DMS53 treated with DMSO at 0.1 percent for 48 hours (cell line): ENCODE measurements around the gene GOLGA6L10.
"Not testable (repeated sequence)": the region's sequence is repeated elsewhere in the genome, so short reads cannot be mapped to it uniquely, and the experiment has no call there.

ENCODE experiments used
- DNase-seq: peaks from one replicate; lab custom pipeline; 2025; ENCODE audit not compliant: unreplicated experiment; lab: John Stamatoyannopoulos, UW

The GOLGA6L10 gene

DNA sequence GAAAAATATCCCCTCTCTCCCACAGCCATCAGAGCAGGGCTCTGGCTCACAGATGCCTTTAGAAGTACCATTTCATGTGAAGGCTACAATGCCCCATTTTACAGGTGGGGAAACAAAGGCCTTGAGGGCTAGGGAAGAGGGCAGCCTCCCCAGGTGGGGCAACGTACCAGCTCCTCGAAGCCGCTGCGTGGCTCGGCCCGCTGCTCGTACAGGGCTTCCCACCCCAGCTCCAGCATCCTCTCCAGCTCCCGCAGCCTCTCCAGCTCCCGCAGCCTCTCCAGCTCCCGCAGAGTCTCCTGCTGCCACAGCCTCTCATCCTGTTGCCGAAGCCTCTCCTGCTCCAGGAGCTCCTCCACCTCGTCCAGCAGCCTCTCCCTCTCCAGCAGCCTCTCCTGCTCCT is 4.9 kb downstream of the GOLGA6L10 start:
- not testable (repeated sequence) for DNase-seq

DNA sequence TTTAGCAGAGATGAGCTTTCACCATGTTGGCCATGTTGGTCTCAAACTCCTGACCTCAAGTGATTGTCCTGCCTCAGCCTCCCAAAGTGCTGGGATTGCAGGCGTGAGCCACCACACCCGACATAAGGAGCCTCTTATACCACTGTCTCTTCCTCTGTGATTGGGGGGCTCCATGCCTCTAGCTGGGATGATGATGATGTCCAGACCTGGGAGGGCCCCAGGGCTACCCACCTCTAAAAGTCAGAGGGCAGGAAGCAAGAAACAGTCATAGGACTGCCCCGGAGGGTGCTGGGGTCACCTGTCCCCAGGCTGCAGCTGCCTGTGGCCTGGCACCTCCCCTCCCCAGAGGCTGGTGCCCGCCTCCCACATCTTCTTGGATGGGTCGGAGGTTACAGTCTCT is 5.4 kb downstream of the GOLGA6L10 start:
- DNase-seq = not testable (repeated sequence)

DNA sequence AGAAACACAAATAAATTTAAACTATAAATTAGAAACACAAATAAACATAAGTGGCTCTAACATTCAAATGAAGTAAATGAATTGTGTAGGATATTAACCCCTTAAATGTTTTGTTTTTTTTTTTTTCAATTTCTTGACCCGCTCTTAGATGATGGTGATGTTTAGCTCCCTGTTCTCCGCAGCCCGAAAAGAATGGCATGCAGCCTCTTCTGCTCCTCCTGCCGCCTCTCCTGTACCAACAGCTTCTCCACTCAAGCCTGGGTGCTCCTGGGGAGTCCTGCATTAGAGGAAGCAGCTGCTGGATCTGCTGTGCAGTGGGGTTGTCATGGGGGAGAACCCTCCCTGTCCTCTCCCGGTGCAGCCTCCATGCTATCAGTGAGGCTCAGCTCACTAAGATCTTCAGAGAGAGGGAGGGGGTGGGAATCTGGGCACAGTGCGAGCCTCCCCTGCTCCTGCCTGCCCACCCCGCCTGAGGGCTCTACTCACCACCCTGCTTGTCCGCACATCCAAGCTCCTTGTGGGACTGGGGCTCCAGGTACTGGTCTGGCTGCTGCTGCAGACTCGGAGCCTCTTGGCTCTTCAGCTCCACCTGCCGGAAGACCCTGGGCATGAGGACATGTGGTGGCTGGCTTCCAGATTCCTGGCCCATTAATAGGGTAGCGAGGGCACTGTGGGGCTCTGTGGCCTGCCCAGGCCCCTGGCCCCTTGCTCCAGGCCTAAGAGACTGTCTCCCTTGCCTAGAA is 6.5 kb downstream of the GOLGA6L10 start:
- DNase-seq = not testable (repeated sequence)

DNA sequence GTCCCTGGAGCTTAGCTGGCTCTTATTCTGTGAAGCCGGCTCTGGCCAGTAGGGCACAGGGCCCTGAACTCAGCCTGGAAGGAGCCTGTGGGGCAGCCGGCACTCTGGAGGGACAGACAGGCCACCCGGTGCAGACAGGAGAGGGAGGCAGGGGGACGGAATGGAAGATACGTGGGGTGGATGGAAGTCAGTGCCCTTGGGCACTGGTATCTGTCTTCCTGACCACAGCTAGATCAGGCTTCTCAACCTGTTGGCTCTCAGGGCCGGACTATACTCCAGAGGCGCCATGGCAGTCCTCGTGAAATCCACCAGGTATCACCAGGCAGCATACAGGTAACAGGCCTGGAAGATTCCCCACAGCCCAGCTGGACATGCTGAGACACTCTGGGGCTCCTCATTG is 10.7 kb downstream of the GOLGA6L10 start:
- not testable (repeated sequence) for DNase-seq

DNA sequence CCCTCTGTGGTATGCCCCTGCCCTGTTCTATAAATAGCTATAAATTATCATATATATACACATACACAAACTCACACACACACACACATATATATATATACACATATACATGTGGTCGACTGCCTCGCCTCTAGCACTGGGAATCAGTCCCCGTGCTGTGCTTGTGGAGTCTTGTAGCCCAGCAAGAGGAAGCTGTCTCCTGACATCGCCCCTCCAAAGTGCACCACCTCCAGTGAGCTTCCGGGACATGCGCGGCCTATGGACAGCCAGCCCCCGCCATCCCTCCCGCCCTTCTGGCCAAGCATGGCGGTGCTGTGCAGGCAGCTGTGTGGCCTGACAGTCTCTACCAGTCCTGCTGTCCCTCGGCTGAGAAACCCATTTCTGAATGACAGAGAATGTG is 11.2 kb downstream of the GOLGA6L10 start:
- not testable (repeated sequence) for DNase-seq

DNA sequence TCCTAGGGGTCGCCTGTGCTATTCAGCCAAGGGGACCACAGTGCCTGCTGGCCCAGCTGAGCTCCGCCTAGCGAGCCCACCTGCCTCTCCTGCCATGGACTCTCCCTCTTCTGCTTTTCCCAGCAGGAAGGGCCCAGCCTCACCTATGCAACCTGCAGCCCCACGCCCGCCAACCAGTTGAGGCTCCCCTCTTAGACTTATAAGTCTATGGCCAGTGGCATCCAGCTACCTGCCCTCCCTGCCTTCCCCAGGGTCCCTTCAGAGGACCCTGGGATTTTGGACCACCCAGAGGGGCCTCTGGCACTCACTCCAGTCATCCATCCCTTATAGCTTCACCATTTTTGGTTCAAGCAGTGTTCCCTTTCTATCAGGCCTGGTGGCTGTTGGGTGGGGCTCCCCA is 12.2 kb downstream of the GOLGA6L10 start:
- DNase-seq = not testable (repeated sequence)

DNA sequence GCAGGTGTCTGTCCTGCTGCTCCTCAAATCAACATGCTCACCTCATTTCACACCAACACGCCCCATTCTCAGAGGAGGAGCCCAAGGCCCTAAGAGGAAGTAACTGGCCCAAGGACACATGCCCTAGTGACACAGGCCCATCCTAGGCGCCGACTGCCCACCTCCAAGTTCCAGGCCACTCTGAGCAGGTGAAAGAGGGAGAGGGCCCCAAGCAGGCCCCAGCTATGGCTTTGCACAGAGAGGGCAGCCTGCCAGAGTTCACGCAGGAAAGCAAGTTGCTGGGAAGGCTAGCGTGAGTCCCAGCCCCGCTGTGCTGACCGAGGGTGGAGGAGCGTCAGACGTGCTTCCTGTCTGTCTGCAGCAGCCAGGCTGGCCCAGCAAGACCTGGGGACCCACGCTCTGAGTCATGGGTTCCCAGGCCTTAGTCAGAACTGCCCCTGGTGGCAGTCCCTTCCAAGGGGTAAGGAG is 13.1 kb downstream of the GOLGA6L10 start:
- DNase-seq = not testable (repeated sequence)

DNA sequence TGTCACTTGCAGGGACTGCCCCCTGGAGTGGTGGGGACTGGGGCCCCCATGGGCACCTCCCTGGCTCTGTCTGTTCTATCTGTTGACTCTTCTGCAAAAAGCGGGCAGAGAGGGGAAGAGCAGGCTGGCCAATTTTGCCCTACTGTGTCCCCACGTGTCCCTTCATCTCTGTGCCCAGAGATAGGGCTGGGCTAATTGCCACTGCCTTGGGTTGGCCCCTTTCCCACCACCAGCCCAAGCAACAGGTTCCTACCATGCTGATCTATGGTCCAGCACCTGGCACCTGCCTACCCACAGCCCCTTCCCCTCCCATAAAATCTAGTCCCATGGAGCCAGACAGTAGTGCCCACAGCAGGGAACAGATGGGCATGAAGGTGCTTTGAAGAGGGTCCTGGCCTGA is 14.3 kb downstream of the GOLGA6L10 start:
- not testable (repeated sequence) for DNase-seq

DNA sequence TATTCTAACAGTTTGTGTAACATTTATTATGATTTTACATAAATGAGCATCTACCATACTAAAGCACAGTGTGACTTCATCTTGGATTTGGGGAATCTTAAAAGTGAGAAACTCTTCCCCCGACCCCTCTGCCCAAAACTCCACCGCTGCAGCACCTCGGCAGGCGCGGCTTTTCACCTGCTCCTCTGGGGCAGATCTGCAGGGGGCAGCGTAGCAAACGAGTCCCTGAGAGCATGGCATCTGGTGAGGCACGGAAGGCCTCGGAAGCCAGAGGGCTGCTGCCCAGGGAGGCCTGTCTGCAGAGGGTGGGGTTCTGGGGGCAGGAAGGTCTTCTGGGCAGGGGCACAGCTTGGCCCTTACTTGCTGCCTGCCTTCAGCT is 14.7 kb downstream of the GOLGA6L10 start:
- not testable (repeated sequence) for DNase-seq

DNA sequence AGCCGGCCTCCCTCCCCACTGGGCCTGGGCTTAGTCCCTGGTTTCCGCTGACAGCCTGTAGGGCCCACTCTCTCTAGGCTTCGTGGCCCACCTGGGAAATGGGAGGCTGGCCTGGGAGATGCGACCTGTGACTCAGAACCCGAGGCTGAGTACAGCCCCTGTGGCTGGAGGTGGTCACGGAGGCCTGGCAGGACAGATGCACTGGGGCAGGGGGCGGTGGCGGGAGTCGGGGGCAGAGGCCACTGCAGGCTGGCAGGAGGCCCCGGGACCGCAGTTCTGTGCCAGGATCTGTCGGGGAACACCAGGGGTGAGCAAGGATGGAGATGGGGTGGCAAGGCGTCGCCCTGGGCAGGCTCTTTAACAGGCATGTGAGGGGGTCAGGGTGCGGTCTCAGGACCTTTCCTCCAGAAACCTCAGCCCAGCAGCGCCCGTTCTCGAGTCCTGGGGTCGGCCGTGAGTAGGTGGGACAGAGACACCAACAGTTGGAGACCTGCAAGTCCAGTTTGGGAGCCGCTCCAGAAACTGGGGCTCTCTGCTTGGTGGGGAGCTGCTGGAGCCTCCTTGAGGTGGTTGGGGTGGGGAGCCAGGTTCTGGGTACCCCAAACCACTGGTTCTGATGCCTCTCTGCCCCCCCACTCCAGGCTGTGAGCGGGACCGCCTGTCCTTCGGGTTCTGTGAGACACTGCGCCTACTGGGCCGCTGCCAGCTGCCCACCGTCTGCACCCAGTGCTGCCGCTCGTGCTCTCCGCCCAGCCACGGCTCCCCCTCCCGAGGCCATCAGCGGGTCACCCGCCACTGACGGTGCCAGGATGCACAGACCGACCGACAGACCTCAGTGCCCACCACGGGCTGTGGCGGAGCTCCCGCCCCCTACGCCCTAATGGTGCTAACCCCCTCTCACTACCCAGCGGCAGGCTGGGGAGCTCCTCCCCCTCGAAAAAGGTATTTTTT is 15.4 kb downstream of the GOLGA6L10 start:
- not testable (repeated sequence) for DNase-seq

DNA sequence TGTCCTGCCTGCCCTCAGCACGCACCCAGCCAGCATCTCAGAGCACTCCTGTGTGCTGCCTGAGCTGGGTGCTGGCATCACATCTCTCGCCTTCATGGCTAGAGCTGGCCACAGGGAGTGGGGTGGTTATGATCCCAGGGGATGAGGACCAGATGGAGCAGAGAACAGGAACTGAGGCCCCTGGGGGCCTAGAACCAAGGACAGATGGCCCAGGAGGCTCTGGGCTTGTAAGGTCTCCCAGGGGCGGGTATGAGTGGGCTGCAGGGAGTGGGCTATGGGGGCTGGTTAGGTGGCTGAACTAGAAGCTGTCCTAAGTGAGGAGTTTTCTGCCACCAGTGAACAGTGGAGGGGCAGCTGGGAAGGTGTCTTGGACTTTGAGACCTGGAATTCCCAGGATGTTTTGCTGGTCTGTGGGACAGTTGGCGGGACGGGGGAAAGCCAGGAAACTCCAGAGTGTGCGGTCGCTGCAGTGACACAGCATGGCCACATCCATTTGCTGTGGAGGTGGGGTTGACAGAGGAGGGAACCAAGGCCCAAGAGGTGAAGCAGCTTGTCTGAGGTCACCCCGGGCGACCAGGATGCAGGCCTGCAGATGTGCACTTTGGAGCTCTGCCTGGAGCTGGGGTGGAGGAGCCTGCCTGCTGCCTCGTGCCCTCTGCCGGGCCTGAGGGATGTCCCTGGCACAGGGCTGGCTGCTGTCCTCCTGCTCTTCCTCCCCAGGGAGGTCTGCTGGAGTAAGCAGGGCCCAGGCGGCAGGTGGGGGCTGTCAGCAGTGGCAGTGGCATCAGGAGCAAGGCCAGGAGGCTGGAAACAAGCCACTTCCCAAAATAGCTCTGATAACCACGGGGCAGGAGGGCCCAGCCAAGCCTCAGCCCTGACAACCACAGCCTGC is 16.3 kb downstream of the GOLGA6L10 start:
- not testable (repeated sequence) for DNase-seq

DNA sequence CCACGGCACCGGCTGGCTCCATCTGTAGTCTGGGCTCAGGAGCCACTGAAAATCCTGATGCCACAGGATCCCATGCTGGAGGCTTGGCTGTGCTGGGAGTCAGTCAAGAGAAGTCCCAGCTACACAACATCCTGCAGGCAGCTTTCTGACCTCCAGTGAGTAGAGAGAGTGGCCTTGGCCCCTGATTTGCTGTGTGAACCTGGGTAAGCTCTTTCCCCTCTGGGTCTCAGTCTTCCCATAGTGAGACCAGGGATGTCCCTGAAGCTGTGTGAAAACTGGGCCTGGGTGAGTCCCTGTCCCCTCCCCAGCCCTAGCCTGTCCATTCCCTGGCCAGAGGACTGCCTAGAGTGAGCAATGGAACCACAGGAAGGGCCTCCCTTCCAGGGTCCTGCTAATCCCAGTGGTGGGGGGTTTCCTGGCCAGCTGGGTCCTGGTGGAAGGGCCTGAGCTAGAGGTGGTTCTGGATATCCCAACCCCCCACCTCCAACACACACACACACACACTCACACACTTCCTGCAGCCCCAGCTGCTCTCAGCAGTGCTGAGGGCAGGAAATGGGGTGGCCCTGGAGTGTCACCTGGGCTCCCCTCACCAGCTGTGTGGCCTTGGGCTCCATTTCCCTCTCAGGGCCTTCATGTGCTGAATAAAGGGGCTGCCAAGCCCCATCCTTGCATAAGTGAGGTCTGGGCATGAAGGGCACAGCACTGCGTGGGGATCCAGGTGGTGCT is 17.5 kb downstream of the GOLGA6L10 start:
- DNase-seq = not testable (repeated sequence)

DNA sequence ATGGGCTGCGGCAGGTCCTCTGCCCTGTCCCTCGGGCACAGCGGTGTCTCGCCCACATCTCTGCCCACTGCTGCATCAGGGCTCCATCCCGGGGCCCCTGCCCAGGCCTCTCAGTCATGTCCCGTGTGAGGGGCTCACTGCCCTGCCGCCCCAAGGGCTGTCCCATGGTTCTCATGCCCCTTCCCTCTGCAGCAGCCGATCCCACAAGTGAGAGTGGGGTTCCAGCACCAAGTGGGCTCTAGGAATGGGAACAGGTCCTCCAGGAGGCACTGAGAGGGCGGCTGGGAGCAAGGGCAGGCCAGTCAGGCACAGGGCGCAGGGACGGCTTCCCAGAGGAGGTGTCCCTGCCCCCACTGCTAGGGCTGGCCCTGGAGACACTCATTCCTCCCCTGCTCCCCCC is 18.4 kb downstream of the GOLGA6L10 start:
- DNase-seq = not testable (repeated sequence)

DNA sequence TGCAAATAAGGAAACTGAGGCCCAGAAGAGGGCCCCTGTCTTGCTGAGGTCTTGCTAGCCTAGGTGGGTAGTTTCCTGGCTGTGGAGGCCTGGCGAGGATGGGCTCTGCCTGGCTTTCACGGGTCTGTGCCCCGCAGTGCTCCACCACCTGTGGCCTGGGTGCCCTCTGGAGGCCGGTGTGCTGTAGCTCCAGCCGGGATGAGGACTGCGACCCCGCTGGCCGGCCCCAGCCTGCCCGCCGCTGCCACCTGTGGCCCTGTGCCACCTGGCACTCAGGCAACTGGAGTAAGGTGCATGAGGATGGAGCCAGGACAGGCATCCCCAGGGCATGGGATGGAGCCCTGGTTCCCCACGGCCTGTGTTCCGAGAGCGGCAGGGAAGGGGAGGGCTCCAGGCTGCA is 20.2 kb downstream of the GOLGA6L10 start:
- not testable (repeated sequence) for DNase-seq

DNA sequence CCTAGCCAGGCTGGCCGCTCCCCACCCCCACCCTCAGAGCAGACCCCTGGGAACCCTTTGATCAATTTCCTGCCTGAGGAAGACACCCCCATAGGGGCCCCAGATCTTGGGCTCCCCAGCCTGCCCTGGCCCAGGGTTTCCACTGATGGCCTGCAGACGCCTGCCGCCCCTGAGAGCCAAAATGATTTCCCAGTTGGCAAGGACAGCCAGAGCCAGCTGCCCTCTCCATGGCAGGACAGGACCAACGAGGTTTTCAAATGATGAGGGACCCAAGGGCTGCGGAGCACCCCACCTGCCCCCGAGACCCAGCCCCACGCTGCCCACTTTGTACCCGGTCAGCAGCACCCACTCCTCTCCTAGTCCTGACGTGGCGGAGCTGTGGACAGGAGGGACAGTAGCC is 21.9 kb downstream of the GOLGA6L10 start:
- not testable (repeated sequence) for DNase-seq

DNA sequence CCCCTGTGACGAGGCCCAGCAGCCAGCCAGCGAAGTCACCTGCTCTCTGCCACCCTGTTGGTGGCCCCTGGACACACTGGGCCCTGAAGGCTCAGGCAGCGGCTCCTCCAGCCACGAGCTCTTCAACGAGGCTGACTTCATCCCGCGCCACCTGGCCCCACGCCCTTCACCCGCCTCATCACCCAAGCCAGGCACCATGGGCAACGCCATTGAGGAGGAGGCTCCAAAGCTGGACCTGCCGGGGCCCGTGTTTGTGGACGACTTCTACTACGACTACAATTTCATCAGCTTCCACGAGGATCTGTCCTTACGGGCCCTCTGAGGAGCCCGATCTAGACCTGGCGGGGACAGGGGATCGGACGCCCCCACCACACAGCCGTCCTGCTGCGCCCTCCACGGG is 22.4 kb downstream of the GOLGA6L10 start:
- not testable (repeated sequence) for DNase-seq

DNA sequence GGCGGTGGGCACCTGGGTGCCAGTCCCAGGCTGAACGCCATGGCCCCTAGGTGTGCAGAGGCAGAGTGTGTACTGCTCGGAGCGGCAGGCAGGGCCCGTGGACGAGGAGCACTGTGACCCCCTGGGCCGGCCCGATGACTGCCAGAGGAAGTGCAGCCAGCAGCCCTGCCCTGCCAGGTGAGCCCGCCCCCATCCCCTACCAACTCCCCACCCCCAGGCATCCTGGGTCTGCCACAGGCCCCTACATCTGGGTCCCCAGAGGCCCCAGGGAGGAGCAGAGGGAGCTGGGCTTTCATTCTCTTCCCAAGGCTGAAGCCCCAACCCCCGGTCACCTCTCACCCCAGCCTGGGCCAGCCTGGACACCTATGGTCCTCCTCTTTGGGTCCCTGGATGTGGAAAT is 23.6 kb downstream of the GOLGA6L10 start:
- DNase-seq = not testable (repeated sequence)

DNA sequence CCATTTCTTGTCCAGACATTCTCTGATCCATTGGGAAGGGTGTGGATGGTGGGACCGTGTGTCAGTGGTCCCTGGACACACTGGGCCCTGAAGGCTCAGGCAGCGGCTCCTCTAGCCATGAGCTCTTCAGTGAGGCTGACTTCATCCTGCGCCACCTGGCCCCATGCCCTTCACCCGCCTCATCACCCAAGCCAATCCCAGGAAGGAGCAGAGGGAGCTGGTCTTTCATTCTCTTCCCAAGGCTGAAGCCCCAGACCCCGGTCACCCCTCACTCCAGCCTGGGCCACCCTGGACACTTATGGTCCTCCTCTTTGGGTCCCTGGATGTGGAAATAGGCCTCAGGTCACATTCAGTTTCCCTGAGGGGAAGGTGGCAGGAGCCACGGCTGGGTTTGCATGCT is 24.4 kb downstream of the GOLGA6L10 start:
- not testable (repeated sequence) for DNase-seq

DNA sequence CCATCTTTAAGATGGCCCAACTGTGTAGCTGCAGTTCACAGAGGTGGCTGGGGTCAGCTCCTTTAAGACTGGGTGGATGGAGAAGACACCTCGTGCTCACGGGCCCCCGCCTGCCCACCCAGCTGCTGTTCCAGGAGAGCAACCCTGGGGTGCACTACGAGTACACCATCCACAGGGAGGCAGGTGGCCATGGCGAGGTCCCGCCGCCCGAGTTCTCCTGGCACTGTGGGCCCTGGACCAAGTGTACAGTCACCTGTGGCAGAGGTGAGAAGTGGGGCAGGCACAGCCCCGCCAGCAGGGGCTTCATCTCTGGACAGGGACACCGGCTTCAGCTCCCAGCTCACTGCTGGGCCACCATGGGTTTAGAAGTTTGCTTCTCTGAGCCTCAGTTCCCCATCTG is 26.8 kb downstream of the GOLGA6L10 start:
- DNase-seq = not testable (repeated sequence)

DNA sequence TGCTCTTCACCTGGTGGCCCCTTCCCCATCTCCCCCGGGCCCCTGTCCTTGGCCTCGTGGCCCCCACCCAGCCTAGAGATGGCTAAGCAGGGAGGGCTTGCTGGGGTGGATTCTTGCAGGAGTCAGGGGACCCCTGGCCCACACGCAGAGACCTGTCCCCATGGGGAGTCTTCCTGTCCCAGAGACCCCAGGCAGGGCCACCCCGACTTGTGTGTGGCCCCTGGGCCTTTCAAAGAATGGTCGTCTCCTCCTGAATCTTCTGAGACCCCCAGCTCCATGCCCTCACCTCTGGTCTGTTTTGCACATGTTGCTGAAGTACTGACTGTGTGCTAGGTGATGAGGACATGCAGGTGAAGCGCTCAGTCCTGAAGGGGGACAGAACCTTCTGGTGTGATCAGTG is 28.4 kb downstream of the GOLGA6L10 start:
- DNase-seq = not testable (repeated sequence)
